Measurements from ENCODE around the gene MTMR12. TPM values are rescaled to one million over a fixed set of nuclear protein-coding genes. Genes with fewer than 3 reads are reported as not detected.

Gene MTMR12
- total and polyA plus RNA-seq, 2 of the 8 experiments (the other 6 are each of a cell fraction or from before 2014, with no cell fraction given) = 19.1 to 59.3 TPM

GRCh38 chr5:32332966-32333365 lies 20.2 kb upstream of the MTMR12 start:
- Histone ChIP-seq H3K36me3 (ENCODE audit: control insufficient read depth in 2 of 4, insufficient read depth in 4 of 4, low read length in 3 of 4) (no peaks in the 10 kb centered on the region), H3K9ac (replicated peaks in 1 of 4; ENCODE audit: extremely low read depth in 1 of 4, low read depth in 3 of 4, low read length in 3 of 4) (no peak overlapping the region), H2BK20ac (ENCODE audit: low read length) (no peak overlapping the region), H2BK120ac (replicated peaks; ENCODE audit: low read depth, low read length) (no peak overlapping the region), H3K56ac (replicated peaks; ENCODE audit: insufficient read length, low read depth, low read length) (no peak overlapping the region), H3K23me2 (ENCODE audit: low read depth, low read length) (no peaks in the 10 kb centered on the region), H3K14ac (ENCODE audit: insufficient read length) (no peak overlapping the region), H3K4ac (replicated peaks; ENCODE audit: insufficient read length, low read depth, low read length) (no peak overlapping the region), H2BK15ac (ENCODE audit: low read length) (no peak overlapping the region), H3K79me2 (ENCODE audit: control insufficient read depth in 1 of 2, insufficient read depth in 2 of 2, low read length in 2 of 2) (no peaks in the 10 kb centered on the region), H2BK12ac (ENCODE audit: low read depth, low read length) (no peak overlapping the region), H4K91ac (replicated peaks; ENCODE audit: insufficient read length, low read length) (no peak overlapping the region), H3K23ac (ENCODE audit: insufficient read length) (no peak overlapping the region), H2AK5ac (ENCODE audit: low read depth, low read length) (no peak overlapping the region), H3K4me3 (ENCODE audit: extremely low read depth in 1 of 4, insufficient read depth in 2 of 4, low read depth in 3 of 4, low read length in 4 of 4) (no peak overlapping the region), H2AFZ (ENCODE audit: low read length) (no peak overlapping the region), H3K27ac (ENCODE audit: low read depth, low read length) (no peak overlapping the region), H3K4me2 (ENCODE audit: insufficient read depth in 1 of 2, low read depth in 2 of 2, low read length in 2 of 2) (no peak overlapping the region), H4K5ac (ENCODE audit: insufficient read length, low read depth, low read length) (no peak overlapping the region), H2BK5ac (ENCODE audit: low read depth, low read length) (no peak overlapping the region), H3K9me3 (ENCODE audit: insufficient read depth in 2 of 2, low read depth in 1 of 2, low read length in 1 of 2) (peaks cover 4% of the 10 kb centered on the region in 2 experiments; a peak in 1 of 4 replicates), H3K27me3 (replicated peaks in 1 of 4; ENCODE audit: control insufficient read depth in 3 of 4, extremely low read depth in 1 of 4, insufficient read depth in 3 of 4, low read length in 3 of 4) (no peaks in the 10 kb centered on the region), H3K4me1 (replicated peaks in 1 of 4; ENCODE audit: control insufficient read depth in 3 of 4, insufficient read depth in 4 of 4, low read length in 3 of 4) (no peaks in the 10 kb centered on the region), H3K18ac (ENCODE audit: extremely low read depth, low read length) (no peak overlapping the region), H4K20me1 (replicated peaks in 1 of 2; ENCODE audit: control insufficient read depth in 1 of 2, insufficient read depth in 2 of 2, low read length in 2 of 2) (no peaks in the 10 kb centered on the region), H3K79me1 (ENCODE audit: low read depth, low read length) (no peaks in the 10 kb centered on the region), H4K8ac (ENCODE audit: extremely low read depth, insufficient read depth, low read length) (no peak overlapping the region)
- TF ChIP-seq KDM5A (IDR thresholded peaks at IDR 0.05; ENCODE audit: low read length) (no peak), EP300 (IDR thresholded peaks at IDR 0.05; ENCODE audit: borderline replicate concordance in 1 of 2, low read depth in 2 of 2, low read length in 2 of 2) (no peak)
- DNase-seq (ENCODE audit: low read depth in 1 of 2, low spot score in 2 of 2) (no peak), FAIRE-seq (no peak)
- CTCF ChIA-PET (ENCODE audit: partially characterized antibody) = no interaction called here
- POLR2A ChIA-PET (ENCODE audit: partially characterized antibody) = no interaction called here
- WGBS, 2 experiments (ENCODE audit: extremely low coverage in 1 of 2, insufficient coverage in 1 of 2, insufficient read length in 1 of 2, insufficient replicate concordance in 2 of 2, low coverage in 1 of 2, low lambda C conversion rate in 2 of 2, missing lambda C conversion rate in 1 of 2) = 91% methylated on average over 10 of the region's 10 CpGs; no CpG with 5 or more reads in 1 of the 2 experiments

Measured in H1 (cell line).